Effector CD4-positive, alpha-beta T cell (primary cell): ENCODE results near the gene MAST2.
"Not testable (repeated sequence)": the region's sequence is repeated elsewhere in the genome, so short reads cannot be mapped to it uniquely, and the experiment has no call there.

Experiments used
- DNase-seq: peaks from one replicate; pipeline ENCODE4 v3.0.0-alpha.2; 2020

The MAST2 gene

DNA sequence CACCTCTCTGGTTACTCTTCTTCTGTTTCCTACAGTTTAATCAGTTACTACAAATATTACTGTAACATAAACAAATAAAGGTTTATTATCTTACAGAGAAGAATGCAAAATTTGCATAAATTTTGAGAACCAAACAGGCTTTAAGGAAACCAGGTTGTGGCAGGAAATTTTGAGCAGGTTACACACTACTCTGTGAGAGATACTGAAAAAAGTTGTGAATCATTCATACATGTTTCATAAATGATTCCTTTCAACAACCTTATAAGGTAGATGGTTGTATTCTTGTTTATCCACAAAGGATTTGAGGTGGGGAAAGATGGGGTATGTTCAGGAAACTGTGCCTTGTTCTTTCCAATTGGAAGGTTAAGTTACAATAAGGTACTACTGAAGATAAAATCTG, 58.6 kb downstream of the MAST2 start:
- DNase-seq, result no peak

DNA sequence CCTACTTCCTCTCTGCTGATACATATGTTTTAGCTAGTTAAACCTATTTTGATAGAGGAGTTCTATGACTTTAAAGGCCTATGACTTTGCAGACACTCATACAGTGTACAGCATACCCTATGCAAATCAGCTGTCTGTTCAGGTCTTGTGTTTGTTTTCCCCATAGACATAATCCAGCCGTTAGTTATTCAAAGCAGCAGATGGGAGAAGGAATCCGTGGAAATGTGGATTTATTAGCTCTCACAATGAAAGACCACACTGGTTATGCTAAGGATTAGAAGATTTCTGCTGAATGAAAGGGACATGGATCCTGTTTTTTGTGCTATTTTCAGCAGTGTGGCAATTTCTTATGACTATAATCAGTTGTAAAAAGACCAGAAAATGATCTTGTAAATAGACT, 59.8 kb downstream of the MAST2 start:
- DNase-seq, result no peak

DNA sequence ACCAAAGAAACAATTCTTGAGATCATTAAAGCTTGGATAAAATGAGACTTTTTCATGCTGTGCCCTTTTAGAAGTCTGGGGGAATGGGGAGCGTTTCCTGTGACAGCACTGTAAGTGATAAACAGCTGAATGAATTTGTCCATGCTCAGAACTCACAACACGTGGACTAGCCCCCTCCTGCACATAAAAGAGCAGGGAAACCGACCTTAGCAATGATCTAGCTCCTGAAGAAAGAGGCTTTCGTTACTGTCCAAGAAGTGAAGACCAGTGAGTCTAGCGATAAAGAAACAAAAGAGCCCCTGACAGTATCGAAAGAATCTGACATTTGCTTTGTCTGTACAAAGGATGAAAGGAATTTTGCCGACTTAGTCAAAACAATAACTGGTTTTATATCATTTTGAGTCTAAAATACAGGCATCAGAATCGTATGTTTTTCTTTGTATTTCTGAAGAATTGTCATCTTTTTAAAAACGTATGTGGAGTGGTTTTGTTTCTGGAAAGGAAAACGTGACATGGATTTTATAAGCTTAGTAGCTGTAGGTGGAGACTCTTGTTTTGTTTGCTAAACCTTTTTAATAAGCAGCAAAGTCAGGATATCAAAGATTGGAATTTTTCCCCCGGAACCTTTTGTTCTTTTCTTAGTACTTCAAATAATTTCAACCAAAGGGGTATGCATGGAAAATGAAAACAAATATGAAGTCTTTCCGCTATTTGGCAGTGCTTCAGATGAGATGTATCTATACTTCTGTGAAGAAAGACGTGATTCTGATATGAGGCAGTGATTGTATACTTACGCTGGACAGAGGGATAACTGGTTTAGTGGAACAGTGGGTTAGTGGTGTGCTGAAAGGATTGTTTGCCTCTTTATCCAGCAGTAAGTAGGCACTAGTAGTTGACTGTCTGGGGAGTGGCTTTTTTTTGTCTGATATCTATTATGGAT, 61.0 kb downstream of the MAST2 start:
- DNase-seq, result no peak

DNA sequence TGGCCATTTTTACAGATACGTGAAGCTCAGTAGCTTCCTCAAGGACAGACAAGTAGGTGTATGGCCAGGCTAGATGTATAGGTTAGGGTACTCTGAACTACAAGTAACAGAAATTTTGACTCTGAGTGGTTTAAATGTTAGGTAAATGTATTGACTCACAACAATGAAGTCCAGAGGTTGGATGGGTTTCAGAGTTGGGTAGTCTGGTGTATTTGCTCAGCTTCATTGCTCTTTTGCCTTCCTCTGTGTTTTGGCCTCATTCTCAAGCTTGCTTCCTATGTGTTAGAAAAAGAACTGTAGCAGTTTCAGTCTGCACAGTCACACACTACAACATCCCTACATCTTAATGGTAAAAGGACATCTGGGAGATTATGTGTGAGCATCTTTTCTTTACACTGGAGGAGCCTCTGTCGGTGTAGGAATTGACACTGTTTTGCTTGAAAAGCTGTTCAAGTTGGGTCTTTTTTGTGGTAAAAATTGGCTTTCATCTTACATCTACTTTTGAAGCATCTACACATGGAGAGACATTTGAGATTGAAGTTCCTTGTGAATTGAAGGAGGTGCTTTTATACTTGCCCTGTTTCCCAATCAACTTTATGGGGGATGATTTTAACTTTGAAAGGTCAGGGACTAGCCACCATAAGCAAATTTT, 64.4 kb downstream of the MAST2 start:
- DNase-seq, result no peak

DNA sequence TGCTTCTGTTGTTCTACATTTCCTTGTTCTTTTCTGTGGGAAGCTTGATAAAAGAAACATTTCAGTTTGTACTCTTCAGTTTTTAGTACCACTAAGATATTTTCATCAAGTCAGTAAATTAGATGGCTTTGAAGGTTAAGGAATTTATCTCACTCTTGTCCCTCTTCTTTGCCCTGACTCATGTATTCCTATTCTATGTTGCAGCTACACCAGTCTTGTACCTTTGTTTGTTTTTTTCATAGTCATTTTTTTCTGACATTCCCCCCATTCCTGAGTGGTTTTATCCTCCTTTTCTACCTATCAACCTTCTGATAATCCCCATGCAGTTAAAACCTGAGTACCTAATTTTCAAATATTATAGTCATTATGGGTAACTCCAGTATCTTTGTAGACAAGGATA, 65.4 kb downstream of the MAST2 start:
- no peak for DNase-seq

DNA sequence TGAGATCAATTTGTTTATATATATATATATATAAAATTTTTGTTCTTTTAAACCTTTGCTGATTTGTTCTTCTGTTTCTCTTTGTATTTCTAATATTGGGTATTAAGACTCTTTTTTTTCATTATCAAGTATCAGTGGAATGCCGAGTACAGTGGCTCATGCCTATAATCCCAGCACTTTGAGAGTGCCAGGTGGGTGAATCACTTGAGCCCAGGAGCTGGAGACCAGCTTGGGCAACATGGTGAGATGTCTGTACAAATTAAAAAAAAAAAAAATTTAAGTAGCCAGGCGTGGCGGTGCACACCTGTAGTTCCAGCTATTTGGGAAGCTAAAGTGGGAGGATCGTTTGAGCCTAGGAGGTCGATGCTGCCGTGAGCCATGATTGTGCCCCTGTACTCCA, 67.1 kb downstream of the MAST2 start:
- no peak for DNase-seq

DNA sequence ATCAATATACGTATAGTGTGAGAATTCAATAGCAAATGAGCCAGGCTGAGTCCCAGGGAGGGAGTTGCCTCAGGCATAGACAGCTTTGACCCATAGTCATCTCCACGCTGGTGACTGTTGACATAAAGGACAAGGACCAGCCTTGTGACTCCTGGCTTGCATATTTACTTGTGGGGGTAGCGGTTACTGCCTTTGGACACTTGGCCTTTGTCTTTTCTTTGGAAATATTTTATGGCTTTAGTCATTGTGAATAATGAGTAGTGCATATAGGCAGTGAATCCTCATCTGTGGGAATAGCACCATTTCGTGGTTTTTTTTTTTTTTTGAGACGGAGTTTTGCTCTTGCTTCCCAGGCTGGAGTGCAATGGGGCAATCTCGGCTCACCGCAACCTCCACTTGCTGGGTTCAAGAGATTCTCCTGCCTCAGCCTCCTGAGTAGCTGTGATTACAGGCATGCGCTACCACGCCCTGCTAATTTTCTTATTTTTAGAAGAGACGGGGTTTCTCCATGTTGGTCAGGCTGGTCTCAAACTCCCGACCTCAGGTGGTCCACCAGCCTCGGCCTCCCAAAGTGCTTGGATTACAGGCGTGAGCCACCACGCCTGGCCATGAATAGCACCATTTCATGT, 68.9 kb downstream of the MAST2 start:
- not testable (repeated sequence) for DNase-seq

DNA sequence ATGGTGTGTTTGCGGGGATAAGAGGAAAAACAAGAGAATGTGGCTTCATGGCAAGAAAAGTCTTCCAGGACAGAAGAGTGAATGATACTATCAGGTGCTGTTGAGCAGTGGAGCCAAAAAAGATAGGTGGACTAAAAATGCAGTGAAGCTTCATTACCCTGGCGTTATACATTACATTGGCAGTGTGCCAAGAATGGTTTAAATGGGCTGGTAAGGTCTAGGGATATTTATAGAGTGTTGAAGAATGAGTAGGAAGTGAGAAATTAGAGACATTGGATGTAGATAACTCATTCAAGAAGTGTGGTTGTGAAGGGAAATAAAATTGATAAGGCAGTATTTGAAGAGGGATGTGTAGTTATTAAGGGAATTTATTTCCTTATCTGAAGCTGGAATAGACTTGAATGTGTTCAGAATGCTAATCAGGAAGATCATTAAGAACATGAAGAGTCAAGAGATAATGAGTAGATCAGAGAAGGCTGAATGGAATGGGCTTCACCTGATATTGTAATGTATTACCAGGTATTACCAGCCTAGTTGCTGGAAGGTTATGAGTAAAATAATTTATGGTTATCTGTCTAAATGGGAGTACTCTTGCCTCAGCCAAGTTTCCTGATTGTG, 72.7 kb downstream of the MAST2 start:
- no peak for DNase-seq

DNA sequence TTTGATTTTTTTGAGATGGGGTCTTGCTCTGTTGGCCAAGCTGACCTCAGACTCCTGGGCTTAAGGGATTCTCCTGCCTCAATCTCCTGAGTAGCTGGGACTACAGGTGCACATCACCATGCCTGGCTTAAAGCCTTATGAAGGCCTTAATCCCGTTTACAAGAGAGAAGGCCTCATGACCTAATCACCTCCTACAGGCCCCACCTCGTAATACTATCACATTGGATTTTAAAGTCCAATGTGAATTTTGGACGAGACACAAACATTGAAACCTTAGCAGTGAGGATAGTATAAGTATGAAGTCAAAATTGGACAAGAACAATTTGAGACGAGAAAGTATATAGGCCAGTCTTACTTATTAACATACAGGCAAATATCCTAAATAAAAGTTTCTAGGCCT, 73.9 kb downstream of the MAST2 start:
- DNase-seq, result no peak

DNA sequence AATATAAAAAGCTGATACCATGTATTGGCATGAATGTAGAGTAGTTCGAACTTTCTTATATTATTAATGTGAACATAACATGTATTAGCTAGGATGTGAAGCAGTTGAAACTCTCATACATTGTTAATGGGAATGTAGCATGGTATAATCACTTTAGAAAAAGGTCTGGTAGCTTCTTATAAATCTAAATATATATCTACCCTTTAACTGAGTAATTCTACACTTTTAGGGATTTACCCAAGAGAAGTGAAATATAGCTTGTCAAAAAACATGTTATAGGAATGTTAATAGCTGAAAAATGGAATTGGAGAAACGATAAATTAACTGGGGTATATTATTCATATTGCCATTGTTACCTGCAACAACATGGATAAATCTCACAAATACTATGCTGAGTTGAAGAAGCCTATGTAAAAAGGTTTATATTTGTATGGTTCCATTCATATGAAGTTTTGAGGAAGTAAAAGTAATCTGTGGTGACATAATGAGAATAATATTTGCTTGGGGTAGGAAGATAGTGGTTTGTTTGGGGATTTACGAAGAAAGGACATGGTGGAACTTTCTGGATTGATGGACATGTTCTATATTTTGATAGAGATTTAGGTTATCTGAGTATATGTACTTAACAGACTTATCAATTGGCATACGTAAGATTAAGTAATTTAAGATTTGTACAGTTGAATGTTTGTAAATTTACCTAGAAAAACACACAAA, 76.6 kb downstream of the MAST2 start:
- DNase-seq, result no peak

DNA sequence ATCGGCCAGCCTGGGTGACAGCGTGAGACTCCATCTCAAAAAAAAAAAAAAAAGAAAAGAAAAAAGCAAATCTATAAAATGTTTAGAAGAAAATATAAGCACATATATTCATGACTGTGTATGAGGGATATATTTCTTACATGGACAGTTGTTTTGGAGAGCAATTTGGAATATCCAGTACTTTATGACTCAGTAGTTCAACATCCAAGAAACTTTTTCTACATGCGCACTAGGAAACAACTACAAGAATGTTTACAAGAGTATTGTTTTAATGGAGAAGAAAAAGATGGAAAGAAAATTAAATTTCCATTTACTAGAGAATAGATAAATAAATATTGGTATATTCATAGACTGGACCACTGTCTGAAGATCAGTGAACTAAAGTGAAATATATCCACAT, 77.5 kb downstream of the MAST2 start:
- DNase-seq, result no peak

DNA sequence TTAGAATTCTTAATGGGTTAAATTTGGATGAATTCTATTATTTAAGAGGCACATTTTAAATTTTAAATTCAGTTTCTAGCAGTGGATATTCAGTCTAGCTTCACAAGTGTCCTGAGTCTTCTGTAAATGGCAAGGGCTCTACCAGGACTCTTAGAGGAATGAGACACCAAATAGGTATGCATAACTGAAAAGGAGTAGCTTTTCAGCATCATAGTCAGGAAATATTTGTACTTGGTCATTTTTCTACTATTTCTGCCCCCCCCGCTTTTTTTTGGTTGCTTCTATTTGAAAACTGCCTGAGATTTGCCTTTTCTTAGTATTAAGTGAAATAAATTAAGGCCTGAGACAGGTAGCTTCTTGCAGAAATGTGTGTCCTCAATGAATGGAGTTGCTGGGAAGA, 80.2 kb downstream of the MAST2 start:
- no peak for DNase-seq

DNA sequence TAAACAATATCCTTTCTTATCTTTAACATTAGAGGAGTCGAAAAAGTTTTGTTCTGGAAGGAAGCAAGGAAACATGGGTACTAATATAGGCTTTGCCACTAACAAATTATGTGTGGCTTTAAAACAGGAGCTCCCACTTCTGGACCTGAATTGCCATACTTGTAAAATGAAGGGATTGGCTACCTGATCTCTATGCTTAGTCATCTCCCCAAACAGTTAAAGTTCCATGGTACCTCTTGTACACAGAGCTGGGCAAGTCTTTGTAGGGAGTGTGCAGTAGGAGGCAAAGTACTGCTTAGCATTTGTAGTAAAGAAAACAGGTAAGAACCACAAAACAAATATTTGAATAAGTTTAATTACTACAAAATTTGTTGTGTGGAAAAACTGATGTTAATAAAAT, 81.3 kb downstream of the MAST2 start:
- DNase-seq, result no peak

DNA sequence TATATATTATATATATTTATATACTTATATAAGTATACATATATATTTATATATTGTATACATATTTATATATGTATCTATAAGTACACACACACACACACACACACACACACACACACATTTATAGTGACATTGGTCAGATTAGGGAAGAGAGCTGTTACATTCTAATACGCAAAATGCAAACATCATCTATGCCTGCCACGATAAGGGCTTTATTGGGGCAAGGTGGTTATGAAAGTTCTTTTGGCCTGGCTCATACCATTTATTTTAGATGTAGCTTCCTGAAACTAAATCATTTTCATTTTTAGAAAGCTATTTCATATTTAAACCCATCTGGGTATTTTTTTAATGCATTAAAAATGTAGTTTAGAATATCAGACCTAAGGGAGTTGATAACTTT, 82.8 kb downstream of the MAST2 start:
- DNase-seq, result no peak

DNA sequence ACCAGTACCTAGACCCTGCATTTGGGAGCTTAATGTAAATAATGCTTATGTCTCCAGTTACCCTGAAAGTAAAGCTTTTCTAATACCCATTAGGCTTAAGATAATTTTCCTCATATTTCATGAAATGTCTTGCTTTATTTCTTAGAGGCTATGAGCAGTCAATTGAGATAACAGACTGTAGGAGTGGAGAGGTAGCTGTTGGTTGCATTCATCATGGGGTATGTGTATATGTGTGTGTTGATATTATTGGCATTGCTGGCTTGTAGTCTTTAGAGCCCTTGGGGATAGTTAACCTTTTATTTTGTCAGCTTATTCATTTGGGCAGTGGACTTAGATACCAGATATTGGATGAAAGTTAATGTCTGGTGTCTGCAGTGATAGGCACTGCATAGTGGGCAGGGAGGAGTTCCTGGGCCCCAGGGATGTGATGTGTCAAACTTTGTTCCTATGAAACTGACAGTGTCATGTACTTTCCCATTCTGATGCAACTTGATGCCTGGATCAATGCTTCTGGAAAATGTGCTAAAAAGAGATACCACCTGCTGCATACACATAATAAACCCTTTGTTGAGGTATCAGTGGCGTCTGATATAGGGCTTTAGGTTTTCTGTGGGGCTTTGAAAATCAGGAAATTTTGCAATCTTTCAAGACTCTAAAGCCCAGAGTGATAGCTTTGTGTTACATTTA, 83.9 kb downstream of the MAST2 start:
- DNase-seq, result no peak

DNA sequence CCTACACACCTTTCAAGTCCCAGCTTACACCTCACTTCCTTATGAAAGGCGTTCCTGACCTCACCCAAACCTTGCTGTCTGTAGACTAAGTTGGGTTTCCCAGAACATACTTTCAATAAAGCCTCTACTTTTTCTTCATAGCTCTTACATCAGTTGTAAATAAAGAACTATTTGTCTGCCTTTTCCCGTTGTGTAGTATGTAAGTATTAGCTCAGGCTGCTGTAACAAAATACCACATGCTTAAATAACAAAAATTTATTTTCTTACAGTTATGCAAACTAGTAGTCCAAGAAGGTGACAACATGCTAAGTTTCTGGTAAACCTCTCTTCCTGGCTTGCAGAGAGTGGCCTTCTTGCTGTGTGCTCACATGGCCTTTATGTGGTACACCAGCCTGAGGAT, 86.7 kb downstream of the MAST2 start:
- no peak for DNase-seq

DNA sequence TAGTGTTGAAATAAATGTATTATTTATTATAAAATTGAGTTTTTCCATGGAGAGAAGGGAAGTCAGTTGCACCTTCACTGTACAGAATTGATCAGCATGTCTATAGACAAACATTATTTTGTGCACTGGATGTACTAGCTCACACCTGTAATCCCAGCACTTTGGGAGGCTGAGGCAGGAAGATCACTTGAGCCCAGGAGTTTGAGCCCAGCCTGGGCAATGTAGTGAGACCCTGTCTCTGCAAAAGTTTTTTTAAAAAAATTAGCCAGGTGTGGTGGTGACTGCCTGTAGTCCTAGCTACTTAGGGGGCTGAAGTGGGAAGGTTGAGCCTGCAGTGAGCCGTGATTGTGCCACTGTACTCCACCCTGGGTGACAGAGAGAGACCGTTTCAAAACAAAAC, 87.7 kb downstream of the MAST2 start:
- DNase-seq, result no peak

DNA sequence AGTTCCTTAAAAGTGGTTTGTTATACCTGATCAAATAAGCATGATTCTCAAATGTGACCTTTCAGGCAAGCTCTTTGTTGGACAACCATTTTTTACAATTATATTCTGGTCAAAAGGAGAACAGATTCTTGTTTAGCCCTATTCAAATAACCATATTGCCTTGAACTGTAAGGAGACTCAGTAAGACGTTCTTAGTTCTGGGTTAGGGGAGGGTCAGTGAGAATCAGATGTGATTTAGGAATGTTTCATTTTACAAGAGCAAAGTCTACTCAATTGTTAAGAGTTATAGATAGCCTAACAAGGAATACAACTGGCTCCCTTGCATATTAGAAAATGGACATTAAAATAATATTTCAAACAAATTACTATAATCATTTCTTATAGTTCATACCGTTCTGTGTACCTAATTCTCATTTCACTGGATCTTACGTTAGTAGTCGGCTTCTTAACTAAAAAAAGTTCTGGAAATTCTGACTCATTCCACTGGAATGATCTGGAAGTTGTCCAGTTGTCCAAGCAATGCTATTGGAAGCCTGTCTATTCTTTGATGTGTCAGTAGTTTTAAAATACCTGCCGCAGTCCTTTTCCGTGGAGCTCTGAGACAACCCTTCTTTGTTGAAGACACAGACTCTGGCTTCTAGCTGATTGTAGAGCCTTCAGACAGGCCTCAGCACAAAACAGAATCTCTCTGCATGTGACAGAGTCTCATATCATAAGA, 88.8 kb downstream of the MAST2 start:
- no peak for DNase-seq

DNA sequence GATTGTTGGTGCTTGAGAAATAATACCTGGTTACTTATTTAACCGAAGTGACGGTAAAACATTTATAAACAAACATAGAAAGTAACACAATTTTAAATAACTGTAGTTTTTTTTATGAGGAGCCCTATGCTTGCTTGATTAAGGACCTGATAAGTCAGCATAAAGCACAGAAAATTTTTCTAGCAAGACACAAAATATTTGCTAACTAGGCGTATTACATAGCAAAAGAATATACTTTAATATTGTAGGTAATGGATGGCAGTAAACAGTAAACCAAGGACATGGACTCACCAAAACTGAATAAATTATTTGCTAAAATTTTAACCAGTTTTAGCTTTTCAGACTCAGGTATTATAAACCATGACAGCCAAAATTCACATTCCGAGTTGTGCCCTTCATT, 90.9 kb downstream of the MAST2 start:
- DNase-seq, result no peak

DNA sequence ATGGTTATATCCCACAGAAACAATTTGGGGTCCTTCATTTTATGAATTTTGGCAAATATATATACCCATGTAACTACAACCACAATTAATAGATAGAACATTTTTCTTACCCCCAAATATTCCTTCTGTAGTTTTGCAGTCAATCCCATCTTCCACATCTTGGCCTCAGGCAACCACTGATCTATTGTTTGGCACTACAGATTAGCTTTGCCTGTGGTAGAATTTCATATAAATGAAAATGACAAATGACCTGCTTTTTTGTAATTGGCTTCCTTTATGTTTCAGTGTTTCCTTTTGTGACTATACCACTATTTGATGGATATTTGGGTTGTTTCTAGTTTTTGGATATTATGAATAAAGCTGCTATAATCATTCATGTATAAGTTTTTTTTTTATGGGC, 91.5 kb downstream of the MAST2 start:
- DNase-seq, result no peak

DNA sequence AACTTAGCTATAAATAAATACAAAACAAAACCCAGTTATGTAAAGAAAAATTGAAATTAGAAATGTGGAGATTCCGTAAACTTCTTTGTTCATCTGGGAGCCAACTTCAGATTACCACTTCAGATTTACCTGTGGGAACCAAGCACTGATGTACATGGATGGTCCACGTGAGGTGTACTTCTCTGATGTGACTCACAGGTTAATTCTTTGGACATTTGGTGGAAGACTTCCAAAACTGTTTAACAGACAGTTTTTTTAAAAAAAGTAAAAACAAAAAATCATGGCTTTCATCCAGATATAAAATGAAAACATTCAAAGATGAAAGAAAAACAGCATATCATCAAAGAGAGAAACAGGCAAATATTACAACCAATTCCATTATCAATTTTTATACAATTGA, 92.0 kb downstream of the MAST2 start:
- no peak for DNase-seq

DNA sequence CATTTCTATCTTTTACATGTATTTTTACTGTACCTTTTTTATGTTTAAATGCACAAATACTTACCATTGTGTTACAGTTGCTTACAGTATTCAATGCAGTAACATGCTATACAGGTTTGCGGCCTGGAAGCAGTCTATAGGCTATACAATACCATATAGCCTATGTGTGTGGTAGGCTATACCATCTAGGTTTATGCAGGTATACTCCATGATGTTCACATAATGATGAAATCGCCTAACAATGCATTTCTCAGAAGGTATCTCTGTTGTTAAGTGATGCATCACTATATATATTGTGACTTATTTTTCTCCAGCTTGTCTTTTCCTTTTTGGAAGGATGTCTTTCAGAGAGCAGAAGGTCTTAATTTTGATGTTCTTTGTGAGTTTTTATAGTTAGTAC, 103.5 kb downstream of the MAST2 start:
- DNase-seq, result no peak
